Hindlimb muscle (tissue), 1 donor: ENCODE data around the gene IP6K3. TPM values are rescaled to one million over a fixed set of nuclear protein-coding genes. Genes with fewer than 3 reads are reported as not detected.

ENCODE experiments used
- DNase-seq: peaks from one replicate; pipeline ENCODE4 v3.0.0-alpha.2; 2013
- polyA plus RNA-seq: library from polyadenylated mRNA; unstranded; fragments of 120-200 nt; gene quantifications from one replicate; pipeline ENCODE4 v1.2.1, GENCODE V29; 2013; ENCODE audit not compliant: insufficient read length

IP6K3 gene
- polyA plus RNA-seq, 1 donor, result 38.8 TPM

DNA sequence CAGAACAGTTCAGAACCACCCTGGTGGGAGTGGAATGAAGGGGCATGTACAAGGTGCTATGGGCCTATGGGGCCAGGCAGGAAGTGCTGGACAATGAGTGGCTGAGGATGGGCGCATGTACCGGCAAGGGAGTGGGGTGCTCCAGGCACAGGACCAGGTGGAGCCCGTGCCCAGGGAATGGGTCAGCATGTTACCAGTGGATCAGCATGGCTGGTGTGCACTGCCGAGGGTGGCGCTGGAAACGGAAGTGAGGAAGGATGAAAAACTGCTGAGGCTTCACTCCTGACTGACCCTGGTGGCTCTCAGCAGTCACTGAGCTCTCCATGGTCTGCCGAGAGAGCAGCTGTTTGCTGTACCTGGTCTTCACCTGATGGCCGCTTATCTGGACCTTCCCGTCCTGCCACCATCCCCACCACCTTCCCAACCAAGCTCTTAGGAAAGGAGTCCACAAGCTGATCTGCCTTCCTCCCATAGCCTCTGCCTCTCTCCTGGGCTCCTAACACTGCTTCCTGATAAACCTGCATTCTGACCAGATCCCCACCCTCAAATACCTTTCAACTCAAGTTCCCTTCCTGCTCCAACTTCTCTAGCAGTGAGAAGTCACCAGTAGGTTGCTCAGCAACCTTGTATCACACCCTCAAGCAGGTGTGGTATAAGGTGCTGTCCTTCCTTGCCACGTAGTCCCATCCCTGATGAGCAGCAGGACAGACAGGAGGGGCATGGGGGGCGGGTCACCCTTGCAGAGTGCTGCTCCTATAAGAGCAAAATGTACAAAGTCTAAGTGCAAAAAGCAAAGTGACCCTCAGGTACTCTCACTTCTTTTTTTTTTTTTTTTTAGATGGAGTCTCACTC lies 42.3 kb downstream of the IP6K3 start:
- no peak for DNase-seq

DNA sequence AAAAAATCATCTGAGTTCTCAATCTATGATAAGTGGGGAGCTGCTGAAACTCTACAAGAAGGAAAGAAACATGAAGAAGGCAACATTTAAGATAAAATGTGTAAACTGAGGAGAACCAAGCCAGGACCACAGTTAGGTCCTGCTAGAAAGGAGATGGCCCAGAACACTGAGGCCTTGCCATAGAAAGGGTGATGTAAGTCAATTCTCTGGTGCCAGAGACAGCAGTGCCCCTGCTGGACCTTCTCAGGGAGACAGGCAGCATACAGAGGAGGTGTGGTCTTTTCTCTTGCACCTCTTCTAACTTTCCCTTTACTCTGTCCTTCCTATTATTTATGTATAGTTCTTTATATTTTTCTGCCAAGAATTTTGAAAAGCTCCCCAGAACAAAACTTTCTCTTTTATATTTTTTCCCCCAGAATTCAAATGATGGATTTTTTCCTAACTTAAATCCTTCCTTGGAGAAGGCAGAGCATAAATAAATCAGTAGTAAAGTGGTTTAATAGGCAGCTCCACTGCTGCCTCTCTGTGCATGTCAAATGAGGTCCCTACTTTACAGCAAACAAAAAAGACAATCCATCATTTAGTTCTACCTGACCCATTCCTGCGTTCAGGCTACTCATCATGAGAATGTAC lies 44.2 kb downstream of the IP6K3 start:
- DNase-seq, result no peak

DNA sequence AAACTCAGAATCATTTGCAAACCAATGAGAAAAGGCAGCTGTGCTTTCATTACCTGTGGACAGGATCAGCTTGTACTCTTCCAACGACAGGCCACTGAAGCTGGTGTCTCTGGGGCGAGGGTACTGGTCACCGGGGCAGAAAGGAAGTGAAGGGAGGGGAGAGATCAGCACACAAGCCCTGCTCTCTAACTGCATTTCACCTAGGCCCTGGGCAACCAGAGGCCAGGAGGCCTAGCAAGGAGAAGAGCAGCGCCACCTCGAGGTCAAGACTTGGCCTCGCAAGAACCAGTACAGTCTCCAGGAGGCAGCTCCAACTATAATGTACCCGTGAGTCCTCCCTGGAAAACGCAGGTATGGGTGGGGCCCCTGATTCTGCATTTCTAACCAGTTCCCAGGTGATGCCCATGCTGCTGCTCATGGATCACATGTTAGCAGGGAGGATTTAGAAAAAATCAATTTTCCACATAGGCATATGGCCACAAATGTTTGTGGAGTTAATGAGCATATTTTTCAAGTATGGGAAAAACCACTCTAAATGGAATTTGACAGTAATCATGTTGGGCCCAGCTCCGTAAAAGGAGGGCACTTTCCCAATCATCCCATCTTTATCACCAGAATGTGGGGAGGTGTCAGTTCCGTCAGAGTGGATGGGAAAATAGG lies 46.2 kb downstream of the IP6K3 start:
- DNase-seq, result peak; percentile 60

DNA sequence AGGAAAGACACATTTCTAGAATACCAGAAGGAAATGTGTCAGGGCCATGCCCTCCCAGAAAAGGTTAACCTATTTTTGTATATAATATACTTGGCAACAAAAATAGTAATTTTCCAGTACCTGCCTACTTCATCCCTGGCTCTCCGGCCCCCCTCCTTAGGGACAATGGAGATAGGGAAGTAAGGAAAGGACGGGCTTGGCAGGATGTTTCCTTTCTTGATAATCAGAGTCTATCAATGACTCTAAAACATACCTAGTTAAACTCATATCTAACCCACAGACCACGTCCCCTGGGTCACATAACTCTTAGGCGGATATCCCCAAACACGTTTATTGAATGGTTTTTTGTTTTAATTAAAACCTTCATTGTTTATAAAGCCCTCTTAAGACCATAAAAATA lies 47.0 kb downstream of the IP6K3 start:
- no peak for DNase-seq

DNA sequence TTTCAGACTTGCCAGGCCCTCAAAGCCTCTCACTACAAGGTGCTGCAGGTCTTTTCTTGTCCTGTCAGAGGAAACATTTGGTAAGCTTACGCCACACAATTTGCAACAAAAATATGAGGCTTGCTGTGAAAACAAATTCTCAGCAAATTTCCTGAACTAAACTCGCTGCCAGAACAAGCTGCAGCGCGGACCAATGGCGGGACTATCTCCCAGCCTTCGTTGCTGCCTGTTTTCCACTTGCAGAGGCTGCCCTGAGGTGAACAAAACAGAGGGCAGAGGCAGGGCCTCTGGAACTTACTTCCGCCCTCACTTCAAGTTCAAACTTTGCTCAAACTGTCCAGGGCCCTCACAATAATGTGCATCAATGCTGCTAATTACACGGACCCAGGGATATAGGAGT lies 47.6 kb downstream of the IP6K3 start:
- DNase-seq, result no peak

DNA sequence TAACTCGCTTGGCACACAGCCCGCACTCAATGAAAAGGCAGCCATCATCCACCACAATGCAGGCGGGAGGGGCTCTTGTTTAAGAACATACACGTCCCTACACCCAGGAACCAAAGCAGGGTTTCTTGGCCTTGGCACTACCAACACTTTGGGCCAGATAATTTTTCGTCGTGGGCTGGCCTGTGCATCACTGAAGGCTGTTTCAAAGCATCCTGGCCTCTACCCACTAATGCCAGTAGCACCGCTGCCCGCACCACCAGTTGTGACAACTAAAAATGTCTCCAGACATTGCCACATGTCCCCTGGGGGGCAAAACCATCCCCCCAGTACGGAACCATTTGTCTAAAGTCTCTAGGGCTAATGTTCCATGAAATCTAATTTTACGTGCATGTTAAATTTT lies 48.2 kb downstream of the IP6K3 start:
- no peak for DNase-seq

DNA sequence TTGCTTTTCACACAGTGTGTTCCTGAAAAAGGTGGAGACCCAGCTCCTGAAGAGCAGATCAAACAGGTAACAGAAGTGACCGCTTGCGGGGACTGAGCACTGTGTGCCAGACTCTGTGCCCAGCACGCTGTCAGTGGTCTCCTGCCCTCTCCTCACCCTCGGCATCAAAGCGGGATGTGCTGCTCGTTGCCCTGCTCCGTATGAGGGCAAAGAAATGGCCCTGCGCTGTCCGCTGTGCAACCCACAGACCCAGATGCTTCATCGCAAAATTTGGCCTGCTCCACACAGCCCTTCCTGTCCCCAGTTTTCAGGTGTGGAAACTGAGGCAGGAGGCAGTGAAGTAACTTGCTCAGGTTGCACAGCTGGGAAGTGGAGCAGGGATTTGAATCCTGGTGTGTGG lies 48.9 kb downstream of the IP6K3 start:
- no peak for DNase-seq

DNA sequence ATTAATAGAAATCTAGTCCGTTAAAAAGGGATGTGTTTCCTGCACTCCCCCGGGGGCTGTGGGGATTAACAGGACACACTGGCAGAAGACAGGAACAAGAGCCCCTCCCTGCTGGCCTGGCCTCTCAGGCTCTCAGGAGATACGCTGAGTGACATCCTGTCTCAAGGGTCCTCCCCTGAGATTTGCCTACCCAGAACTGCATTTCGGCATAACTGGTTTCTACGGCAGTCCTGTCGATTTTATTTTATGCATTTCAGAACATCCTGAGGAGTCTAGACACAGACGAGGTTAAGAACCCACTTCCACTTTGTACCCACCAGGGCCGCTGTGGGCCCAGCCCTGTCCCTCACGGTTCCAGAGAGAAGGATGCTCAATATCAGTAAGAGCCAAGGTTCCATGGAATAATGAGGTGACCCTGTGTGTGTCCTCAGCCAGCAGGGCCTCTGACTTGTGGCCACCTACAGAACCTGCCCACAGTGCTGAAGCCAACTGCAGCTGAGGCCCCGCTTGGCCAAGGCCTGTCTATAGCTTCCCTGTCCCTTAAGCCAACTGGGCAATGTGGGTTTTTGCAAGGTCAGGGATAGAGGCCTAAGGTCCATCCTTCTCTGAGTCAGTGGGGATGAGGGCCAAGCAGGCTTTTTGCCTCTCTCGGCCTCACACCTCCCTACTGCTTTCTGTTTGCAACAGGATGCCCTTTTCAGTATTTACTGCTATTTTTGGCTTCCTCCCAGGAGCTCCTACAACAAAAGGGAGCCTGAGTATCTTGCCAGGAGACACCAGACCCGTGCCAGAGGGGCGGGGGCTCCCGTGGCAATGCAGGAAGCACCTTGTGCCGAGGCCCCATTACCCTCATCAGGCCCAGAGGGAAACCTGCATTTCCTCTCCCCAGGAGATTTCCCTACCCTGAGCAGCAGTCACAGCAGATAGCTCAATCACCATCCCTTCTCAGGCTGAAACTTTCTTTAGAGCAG lies 49.9 kb downstream of the IP6K3 start:
- DNase-seq, result no peak

DNA sequence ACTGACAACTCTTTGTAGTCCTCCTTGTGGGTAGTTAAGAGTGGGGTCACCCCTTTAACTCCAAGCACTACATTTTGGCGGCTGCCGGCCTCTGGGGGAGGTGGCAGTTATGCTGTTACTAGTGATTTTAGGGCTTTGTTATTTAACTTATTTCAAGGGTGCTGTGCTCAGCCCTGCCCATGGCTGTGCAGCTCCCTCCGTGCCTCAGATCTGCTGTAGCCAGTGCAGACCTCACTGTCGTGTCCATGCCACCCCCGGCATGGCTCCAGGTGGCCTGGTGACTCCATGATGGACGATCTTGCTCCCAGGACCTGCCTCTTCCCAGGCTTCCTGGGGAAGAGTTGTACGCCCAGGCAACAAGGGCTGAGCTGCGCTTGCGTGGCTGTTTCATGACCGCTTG lies 50.6 kb downstream of the IP6K3 start:
- DNase-seq, result no peak

DNA sequence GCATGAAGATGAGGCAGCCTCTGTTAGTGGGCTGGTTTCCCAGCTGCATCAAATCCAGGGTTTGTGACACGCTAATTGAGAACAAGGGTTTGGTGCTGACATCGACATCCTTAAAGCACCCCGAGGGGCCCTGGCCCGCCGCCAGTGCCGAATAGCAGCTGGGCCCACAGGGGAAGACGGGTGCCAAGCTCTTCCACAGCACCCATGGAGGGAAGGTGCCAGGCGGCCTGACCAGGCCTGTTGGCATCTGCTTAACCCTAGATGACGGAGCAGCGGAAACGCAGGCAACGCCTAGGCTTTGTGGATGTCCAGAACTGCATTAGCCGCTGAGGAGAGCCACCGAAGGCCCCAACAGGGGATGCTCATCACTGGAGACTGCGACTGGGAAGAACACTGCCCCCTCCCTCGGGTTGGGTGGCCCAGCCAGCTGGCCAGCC lies 51.2 kb downstream of the IP6K3 start:
- DNase-seq, result no peak

DNA sequence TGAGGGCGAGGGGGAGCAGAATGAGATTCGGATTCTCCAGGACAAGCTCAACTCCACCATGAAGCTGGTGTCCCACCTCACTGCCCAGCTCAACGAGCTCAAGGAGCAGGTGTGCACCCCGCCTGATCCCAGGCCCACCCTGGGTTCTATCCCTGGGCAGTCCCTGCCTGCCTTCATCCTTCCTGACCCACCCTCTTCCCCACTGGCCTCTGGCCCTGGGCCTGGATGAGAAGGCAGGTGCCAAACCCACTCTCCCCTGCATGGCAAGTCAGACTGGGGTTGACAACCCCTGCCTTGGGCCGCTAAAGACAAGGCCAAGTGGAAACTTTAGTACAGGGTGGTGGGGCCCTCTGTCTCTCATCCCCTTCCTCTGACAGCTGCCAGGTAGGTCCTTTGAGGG lies 51.7 kb downstream of the IP6K3 start:
- DNase-seq, result no peak

DNA sequence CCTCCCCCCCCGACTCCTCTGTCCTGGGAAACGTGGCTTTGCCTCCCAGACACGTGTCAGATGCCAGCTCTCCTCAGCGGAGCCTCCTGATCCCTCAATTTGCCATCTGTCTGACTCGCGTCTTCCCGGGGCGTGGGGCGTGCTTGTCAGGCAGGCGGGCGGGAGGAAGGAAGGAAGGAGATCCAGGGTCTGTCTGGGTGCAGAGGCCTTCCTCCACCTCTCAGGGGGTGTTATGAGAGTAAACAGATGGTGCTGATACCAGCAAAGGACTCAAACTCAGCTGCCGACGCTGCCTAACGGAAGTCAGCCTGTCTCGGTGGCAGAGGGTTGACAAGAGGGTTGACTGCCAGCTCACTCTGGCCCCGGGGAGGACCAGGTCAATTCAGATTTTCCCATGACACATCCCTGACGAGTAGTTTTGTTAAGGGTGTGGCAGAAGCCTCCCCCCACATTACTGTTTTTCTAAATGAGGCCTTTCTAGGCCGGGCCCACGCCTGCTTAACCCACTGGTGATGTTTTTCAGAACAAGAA lies 52.2 kb downstream of the IP6K3 start:
- DNase-seq, result no peak

DNA sequence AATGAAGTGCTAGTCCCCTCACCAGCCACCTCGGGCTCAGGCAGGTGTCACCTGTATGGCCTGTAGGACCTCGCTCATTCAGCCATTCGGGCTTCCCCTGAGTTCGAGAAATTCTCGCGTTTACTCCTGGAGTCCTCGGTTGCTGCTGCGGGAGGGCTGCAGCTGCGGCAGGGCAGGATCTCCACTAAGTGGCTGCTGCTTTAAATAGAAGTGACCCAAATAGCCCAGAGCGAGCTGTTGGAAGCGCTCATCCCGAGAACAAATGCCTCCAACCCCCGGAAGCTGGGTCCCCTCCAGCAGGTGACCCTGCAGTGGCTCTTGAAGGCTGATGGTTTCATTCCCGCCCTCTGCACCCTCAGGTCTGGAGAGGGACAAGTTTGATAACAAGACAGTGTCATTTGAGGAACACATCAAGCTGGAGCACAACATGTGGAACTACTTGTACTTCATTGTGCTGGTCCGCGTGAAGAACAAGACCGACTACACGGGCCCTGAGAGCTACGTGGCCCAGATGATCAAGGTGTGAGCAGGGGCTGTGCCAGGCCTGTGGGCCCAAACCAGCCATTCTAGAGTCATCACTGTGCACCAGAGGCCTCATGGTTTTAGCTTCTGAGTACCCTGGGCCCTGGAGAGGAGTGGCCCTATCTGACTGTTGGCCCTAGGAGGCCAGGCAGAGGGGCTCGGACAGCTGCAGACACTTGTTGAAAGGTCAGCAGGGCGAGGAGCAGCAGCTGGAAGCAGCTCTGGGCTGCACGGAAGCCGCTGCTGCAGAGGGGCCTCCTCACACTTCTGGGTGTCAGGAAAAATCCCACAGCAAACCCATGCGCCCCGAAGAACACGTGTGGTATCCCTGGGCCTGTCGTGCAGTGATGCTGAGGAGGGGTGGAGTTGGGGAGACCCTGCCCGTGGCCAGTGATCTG lies 53.3 kb downstream of the IP6K3 start:
- DNase-seq, result no peak

DNA sequence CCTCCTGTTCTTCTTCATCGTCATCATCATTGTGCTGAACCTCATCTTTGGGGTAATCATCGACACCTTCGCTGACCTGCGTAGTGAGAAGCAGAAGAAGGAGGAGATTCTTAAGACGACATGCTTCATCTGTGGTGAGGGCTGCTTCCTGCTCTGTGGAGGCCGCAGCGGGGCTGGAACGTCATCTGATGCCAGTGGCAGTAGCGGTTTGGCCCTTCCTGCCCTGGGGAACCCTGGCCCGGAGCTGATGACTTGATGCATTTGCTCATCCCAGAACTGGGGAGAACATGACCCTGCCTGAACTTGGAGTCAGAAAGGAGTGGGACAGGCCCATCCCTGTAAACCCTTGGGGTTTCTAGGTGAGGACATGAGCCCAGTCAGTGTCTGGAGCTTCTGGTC lies 53.9 kb downstream of the IP6K3 start:
- no peak for DNase-seq

DNA sequence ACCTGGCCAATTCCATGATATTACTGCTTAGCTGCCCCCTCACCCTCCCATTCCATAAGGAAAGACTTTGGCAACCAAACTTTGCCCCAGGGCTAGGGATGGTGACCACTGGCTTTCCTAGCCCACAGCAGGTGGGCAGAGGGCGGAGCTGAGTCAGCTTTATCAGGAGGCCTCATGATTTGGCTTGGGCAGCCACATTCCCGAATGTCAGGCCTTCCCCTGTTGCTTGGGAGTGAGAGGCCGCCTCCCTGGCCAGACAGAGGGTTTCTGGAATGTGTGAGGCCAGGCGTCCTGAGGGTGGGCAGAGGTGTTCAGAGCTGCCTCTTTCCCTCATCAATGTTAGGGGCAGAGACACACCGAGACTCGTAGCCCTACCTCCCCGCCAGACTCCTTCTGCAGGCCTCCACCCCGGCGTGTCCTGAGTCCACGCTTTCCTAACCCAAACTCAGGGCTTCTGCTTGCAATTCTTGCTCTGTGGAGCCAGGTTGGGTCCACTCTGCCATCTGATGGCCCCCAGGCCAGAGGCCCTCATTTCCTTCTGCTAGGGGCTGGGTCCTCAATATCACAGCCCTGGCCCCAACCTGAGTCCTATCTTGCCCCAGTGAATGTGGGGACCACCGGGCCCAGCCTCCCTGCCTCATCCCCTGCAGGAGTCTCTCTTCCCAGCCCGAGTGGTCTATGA lies 54.5 kb downstream of the IP6K3 start:
- DNase-seq, result no peak

DNA sequence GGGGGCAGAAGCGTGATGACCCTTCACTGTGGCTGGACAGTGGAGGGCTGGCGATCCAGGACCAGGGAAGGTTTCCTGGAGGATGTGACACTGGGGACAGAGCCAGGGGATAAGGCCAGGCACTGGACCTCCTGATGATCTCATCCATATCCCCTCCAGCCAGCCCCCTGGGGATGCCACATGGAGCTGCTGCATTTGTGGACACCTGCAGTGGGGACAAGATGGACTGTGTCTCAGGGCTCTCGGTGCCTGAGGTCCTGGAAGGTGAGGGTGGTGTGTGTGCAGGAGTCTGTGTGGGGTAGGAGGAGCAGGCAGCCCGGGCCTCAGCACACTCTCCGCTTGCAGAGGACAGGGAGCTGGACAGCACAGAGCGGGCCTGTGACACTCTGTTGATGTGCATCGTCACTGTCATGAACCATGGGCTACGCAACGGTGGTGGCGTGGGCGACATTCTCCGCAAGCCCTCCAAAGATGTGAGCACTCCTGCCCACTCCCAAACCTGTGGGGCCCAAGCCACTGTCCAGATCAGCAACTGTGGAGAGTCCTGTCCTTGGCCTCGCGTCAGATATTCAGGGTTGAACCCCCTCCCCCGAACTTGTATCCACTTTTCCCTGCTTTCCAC lies 55.1 kb downstream of the IP6K3 start:
- DNase-seq, result no peak

DNA sequence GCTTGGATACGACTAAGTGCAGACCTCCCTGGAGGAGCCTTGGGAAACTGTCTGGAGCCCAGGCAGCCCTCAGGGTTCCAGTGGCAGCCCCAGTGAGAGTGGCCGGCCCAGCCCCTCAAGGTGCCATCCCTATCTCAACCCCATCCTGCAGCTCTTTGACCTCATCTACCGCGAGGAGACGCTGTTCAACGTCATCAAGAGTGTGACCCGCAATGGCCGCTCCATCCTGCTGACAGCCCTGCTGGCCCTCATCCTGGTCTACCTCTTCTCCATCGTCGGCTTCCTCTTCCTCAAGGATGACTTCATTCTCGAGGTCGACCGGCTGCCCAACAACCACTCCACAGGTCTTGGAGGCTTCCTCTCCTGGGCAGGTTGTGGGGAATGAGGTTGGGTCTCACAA lies 55.9 kb downstream of the IP6K3 start:
- no peak for DNase-seq

DNA sequence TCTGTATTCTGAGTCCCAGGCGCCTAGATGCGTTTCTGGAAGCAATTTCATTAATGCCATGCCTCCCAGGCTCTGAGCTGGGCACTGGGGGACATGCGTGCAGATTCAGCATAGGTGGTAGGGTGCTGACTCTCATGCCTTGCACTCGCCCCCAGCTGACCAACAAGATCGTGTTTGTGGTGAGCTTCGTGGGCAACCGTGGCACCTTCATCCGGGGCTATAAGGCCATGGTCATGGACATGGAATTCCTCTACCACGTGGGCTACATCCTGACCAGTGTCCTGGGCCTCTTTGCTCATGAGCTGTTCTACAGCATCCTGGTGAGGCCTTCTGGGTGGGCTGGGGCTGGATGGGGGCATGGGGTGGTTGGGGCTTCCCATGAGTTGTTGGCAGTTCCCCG lies 56.8 kb downstream of the IP6K3 start:
- DNase-seq, result no peak

DNA sequence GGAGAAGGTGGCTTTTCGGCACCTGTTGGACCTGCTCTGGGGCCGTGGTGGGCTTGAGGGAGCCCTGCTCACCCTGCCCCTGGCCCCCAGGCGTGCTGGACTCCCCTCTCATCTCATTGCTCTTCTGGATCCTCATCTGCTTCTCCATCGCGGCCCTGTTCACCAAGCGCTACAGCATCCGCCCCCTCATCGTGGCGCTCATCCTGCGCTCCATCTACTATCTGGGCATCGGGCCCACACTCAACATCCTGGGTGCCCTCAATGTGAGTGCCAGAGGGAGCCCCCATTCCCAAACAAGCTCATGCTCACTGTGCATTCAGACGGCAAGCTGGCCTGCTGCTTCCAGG lies 57.6 kb downstream of the IP6K3 start:
- DNase-seq, result no peak
